ENCODE measurements around the gene ACTA1. TPM values are rescaled to one million over a fixed set of nuclear protein-coding genes. Genes with fewer than 3 reads are reported as not detected.

Gene ACTA1
- total and polyA plus RNA-seq, 2 of the 8 experiments (the other 6 are each of a cell fraction or from before 2014, with no cell fraction given): 23.5 to 58.2 TPM

DNA sequence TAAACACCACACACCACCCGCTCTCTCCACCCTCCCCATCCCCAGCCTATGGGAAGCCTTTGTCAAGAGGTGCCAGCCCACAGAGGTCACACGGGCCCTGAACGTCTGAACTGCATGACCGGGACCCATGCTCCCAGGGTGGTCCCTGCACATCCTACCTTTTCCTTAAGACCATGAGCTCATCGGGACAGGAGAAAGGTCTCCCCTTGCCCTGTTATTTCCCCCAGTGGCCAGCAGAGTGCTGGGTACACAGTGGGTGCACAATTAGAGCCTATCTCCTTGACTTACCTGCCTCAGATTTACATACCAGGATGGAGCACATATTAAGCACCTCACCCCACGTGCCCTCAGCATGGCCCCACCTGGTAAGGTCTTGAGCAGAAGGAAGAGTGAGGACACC is 30.9 kb downstream of the ACTA1 start:
- Histone ChIP-seq H3K4ac (replicated peaks; ENCODE audit: insufficient read length, low read depth, low read length) (no peak overlapping the region), H3K4me2 (ENCODE audit: insufficient read depth in 1 of 2, low read depth in 2 of 2, low read length in 2 of 2) (no peak overlapping the region), H3K4me1 (replicated peaks in 1 of 4; ENCODE audit: control insufficient read depth in 3 of 4, insufficient read depth in 4 of 4, low read length in 3 of 4) (peaks cover 3 to 12% (median 8%) of the 10 kb centered on the region in 4 experiments), H4K91ac (replicated peaks; ENCODE audit: insufficient read length, low read length) (no peak overlapping the region), H3K4me3 (ENCODE audit: extremely low read depth in 1 of 4, insufficient read depth in 2 of 4, low read depth in 3 of 4, low read length in 4 of 4) (no peak overlapping the region), H3K23ac (ENCODE audit: insufficient read length) (no peak overlapping the region), H4K8ac (ENCODE audit: extremely low read depth, insufficient read depth, low read length) (no peak overlapping the region), H3K79me2 (ENCODE audit: control insufficient read depth in 1 of 2, insufficient read depth in 2 of 2, low read length in 2 of 2) (no peaks in the 10 kb centered on the region), H2AK5ac (ENCODE audit: low read depth, low read length) (no peak overlapping the region), H4K5ac (ENCODE audit: insufficient read length, low read depth, low read length) (no peak overlapping the region), H3K9me3 (ENCODE audit: insufficient read depth in 2 of 2, low read depth in 1 of 2, low read length in 1 of 2) (no peaks in the 10 kb centered on the region), H2BK5ac (ENCODE audit: low read depth, low read length) (no peak overlapping the region), H3K9ac (replicated peaks in 1 of 4; ENCODE audit: extremely low read depth in 1 of 4, low read depth in 3 of 4, low read length in 3 of 4) (no peak overlapping the region), H2BK20ac (ENCODE audit: low read length) (no peak overlapping the region), H3K56ac (replicated peaks; ENCODE audit: insufficient read length, low read depth, low read length) (no peak overlapping the region), H2BK15ac (ENCODE audit: low read length) (no peak overlapping the region), H3K79me1 (ENCODE audit: low read depth, low read length) (no peaks in the 10 kb centered on the region), H2AFZ (ENCODE audit: low read length) (no peak overlapping the region), H4K20me1 (replicated peaks in 1 of 2; ENCODE audit: control insufficient read depth in 1 of 2, insufficient read depth in 2 of 2, low read length in 2 of 2) (no peaks in the 10 kb centered on the region), H3K23me2 (ENCODE audit: low read depth, low read length) (peaks cover 11% of the 10 kb centered on the region; the same call in 1 of the 2 replicates), H3K27me3 (replicated peaks in 1 of 4; ENCODE audit: control insufficient read depth in 3 of 4, extremely low read depth in 1 of 4, insufficient read depth in 3 of 4, low read length in 3 of 4) (peaks cover 11 to 20% (median 17%) of the 10 kb centered on the region in 4 experiments; a peak in 6 of 7 replicates), H3K27ac (ENCODE audit: low read depth, low read length) (no peak overlapping the region), H2BK12ac (ENCODE audit: low read depth, low read length) (0 out of 2 replicates have a peak overlapping the region, but pooled peaks have one; percentile 13), H3K36me3 (ENCODE audit: control insufficient read depth in 2 of 4, insufficient read depth in 4 of 4, low read length in 3 of 4) (no peaks in the 10 kb centered on the region; a peak in 1 of 8 replicates), H3K14ac (ENCODE audit: insufficient read length) (no peak overlapping the region), H3K18ac (ENCODE audit: extremely low read depth, low read length) (no peak overlapping the region), H2BK120ac (replicated peaks; ENCODE audit: low read depth, low read length) (no peak overlapping the region)
- ChIA-PET CTCF (ENCODE audit: partially characterized antibody) (interaction anchor here (0.5 to 2.4 kb wide), 8 partner anchors 18 to 218 kb away, joined by 3 to 14 read pairs (median 3); no protein-coding TSS in a partner anchor), POLR2A (ENCODE audit: partially characterized antibody) (no interaction called here)
- TF ChIP-seq TEAD4 (IDR thresholded peaks at IDR 0.05; ENCODE audit: low read depth, low read length) (no peak), USF2 (IDR thresholded peaks at IDR 0.05; ENCODE audit: low read length) (no peak), POLR2AphosphoS5 (IDR thresholded peaks at IDR 0.05; ENCODE audit: low read depth, low read length) (no peak), SIRT6 (IDR thresholded peaks at IDR 0.05; ENCODE audit: low read length) (no peak), TAF1 (IDR thresholded peaks at IDR 0.05; ENCODE audit: low read depth, low read length) (no peak), GABPA (IDR thresholded peaks at IDR 0.05; ENCODE audit: borderline replicate concordance, insufficient read depth, low read length) (no peak), TAF7 (optimal IDR thresholded peaks at IDR 0.05; ENCODE audit: borderline replicate concordance, low read depth, low read length) (no peak)
- FAIRE-seq (no peak), DNase-seq (ENCODE audit: low read depth in 1 of 2, low spot score in 2 of 2) (no peak)
- 83% methylated on average over 6 of the region's 6 CpGs; no CpG with 5 or more reads in 1 of the 2 experiments for WGBS, 2 experiments (ENCODE audit: extremely low coverage in 1 of 2, insufficient coverage in 1 of 2, insufficient read length in 1 of 2, insufficient replicate concordance in 2 of 2, low coverage in 1 of 2, low lambda C conversion rate in 2 of 2, missing lambda C conversion rate in 1 of 2)

Measured in H1 (cell line).